ENCODE data around the gene TMEM130. TPM values are rescaled to one million over a fixed set of nuclear protein-coding genes. Genes with fewer than 3 reads are reported as not detected.

Gene TMEM130
- polyA plus RNA-seq, 1 donor from 2014 or later = 12.3 TPM

- H3K9me2 ChIP-seq (ENCODE audit: insufficient read depth, low read length) = no peaks in the 10 kb centered on the region
- H4K20me1 ChIP-seq (ENCODE audit: insufficient read depth) = no peaks in the 10 kb centered on the region
These were observed 28.4 kb downstream of the TMEM130 start for GRCh38 chr7:98841179-98841997.

GRCh38 chr7:98840722-98841121 is 29.1 kb downstream of the TMEM130 start:
- H3K4me2 ChIP-seq (ENCODE audit: low read length) = no peak overlapping the region
- H3K4me3 ChIP-seq (ENCODE audit: low read length) = no peak overlapping the region
- no peak overlapping the region for H2AFZ ChIP-seq (ENCODE audit: low read depth, low read length)
- no peak overlapping the region for H3K9ac ChIP-seq (ENCODE audit: low read length)
- no peaks in the 10 kb centered on the region for H3F3A ChIP-seq (ENCODE audit: insufficient read depth, low read length, poor library complexity, severe bottlenecking)
- no peaks in the 10 kb centered on the region for H3K9me2 ChIP-seq (ENCODE audit: insufficient read depth, low read length)
- H3K79me2 ChIP-seq (replicated peaks; ENCODE audit: insufficient read depth, low read length) = no peaks in the 10 kb centered on the region
- H3K36me3 ChIP-seq (ENCODE audit: insufficient read depth, low read length) = no peaks in the 10 kb centered on the region
- no peaks in the 10 kb centered on the region for H3K9me3 ChIP-seq (ENCODE audit: low read length)
- H3K27me3 ChIP-seq (ENCODE audit: insufficient read depth, low read depth, low read length) = no peaks in the 10 kb centered on the region
- no peak for TF ChIP-seq CTCF (IDR thresholded peaks at IDR 0.05; ENCODE audit: poor library complexity, severe bottlenecking)
- no peak for TF ChIP-seq TAF1 (IDR thresholded peaks at IDR 0.05; ENCODE audit: low read depth)
- no peak for TF ChIP-seq EZH2 (IDR thresholded peaks at IDR 0.05; ENCODE audit: borderline replicate concordance, insufficient read depth, low read length, poor library complexity, severe bottlenecking)
- TF ChIP-seq MXI1 (conservative IDR thresholded peaks at IDR 0.05; ENCODE audit: poor library complexity, severe bottlenecking) = no peak
- no peak for TF ChIP-seq RAD21 (conservative IDR thresholded peaks at IDR 0.05)
- no peak for TF ChIP-seq POLR2AphosphoS5 (IDR thresholded peaks at IDR 0.05)
- no peaks in the 10 kb centered on the region for H4K20me1 ChIP-seq (ENCODE audit: insufficient read depth)
- no peak overlapping the region for H3K27ac ChIP-seq (ENCODE audit: low read length)

More at GRCh38 chr7:98841179-98841997, 28.4 kb downstream of the TMEM130 start:
- H3K9ac ChIP-seq (ENCODE audit: low read length) = no peak overlapping the region
- no peaks in the 10 kb centered on the region for H3F3A ChIP-seq (ENCODE audit: insufficient read depth, low read length, poor library complexity, severe bottlenecking)
- H3K4me2 ChIP-seq (ENCODE audit: low read length) = no peak overlapping the region
- H3K4me3 ChIP-seq (ENCODE audit: low read length) = no peak overlapping the region
- TF ChIP-seq CTCF (IDR thresholded peaks at IDR 0.05; ENCODE audit: poor library complexity, severe bottlenecking) = peak; percentile 96
- peak; percentile 99 for TF ChIP-seq SMC3 (conservative IDR thresholded peaks at IDR 0.05; ENCODE audit: poor library complexity)
- no peak for TF ChIP-seq TAF1 (IDR thresholded peaks at IDR 0.05; ENCODE audit: low read depth)
- TF ChIP-seq RAD21 (conservative IDR thresholded peaks at IDR 0.05) = peak; percentile 98
- no peaks in the 10 kb centered on the region for H3K9me3 ChIP-seq (ENCODE audit: low read length)
- H3K27me3 ChIP-seq (ENCODE audit: insufficient read depth, low read depth, low read length) = no peaks in the 10 kb centered on the region
- H3K79me2 ChIP-seq (replicated peaks; ENCODE audit: insufficient read depth, low read length) = no peaks in the 10 kb centered on the region
- no peaks in the 10 kb centered on the region for H3K36me3 ChIP-seq (ENCODE audit: insufficient read depth, low read length)
- H3K27ac ChIP-seq (ENCODE audit: low read length) = no peak overlapping the region
- no peak overlapping the region for H2AFZ ChIP-seq (ENCODE audit: low read depth, low read length)

- Histone ChIP-seq H3K79me2 (replicated peaks; ENCODE audit: insufficient read depth, low read length) (no peaks in the 10 kb centered on the region), H3K36me3 (ENCODE audit: insufficient read depth, low read length) (no peaks in the 10 kb centered on the region), H3K27me3 (ENCODE audit: insufficient read depth, low read depth, low read length) (no peaks in the 10 kb centered on the region), H3K9me3 (ENCODE audit: low read length) (no peaks in the 10 kb centered on the region), H2AFZ (ENCODE audit: low read depth, low read length) (no peak overlapping the region), H3K4me2 (ENCODE audit: low read length) (no peak overlapping the region), H3K9ac (ENCODE audit: low read length) (no peak overlapping the region), H3K4me3 (ENCODE audit: low read length) (no peak overlapping the region), H3K27ac (ENCODE audit: low read length) (no peak overlapping the region), H3K9me2 (ENCODE audit: insufficient read depth, low read length) (no peaks in the 10 kb centered on the region), H3F3A (ENCODE audit: insufficient read depth, low read length, poor library complexity, severe bottlenecking) (no peaks in the 10 kb centered on the region), H4K20me1 (ENCODE audit: insufficient read depth) (no peaks in the 10 kb centered on the region)
- TF ChIP-seq EP300 (conservative IDR thresholded peaks at IDR 0.05; ENCODE audit: poor library complexity, severe bottlenecking) (no peak), MXI1 (conservative IDR thresholded peaks at IDR 0.05; ENCODE audit: poor library complexity, severe bottlenecking) (no peak), SMC3 (conservative IDR thresholded peaks at IDR 0.05; ENCODE audit: poor library complexity) (no peak), RAD21 (conservative IDR thresholded peaks at IDR 0.05) (no peak), TAF1 (IDR thresholded peaks at IDR 0.05; ENCODE audit: low read depth) (no peak), EZH2 (IDR thresholded peaks at IDR 0.05; ENCODE audit: borderline replicate concordance, insufficient read depth, low read length, poor library complexity, severe bottlenecking) (no peak), POLR2AphosphoS5 (IDR thresholded peaks at IDR 0.05) (no peak), CTCF (IDR thresholded peaks at IDR 0.05; ENCODE audit: poor library complexity, severe bottlenecking) (no peak), REST (IDR thresholded peaks at IDR 0.05; ENCODE audit: borderline replicate concordance) (no peak)
These were observed 29.7 kb downstream of the TMEM130 start for GRCh38 chr7:98840096-98840495.

All from neural cell (in vitro differentiated cells).